Measurements from ENCODE around the gene ANKRA2. TPM values are rescaled to one million over a fixed set of nuclear protein-coding genes. Genes with fewer than 3 reads are reported as not detected.

The ANKRA2 gene
- total RNA-seq, 2 experiments from 2014 or later = 19.0 to 19.3 TPM

GRCh38 chr5:73591102-73591695 lies 25.8 kb upstream of the ANKRA2 start:
- DNase-seq = peak; percentile 77
- POLR2A ChIA-PET = no interaction called here
- H3K4me1 Mint-ChIP-seq = no peaks in the 10 kb centered on the region
- H3K36me3 Mint-ChIP-seq (ENCODE audit: low read depth) = no peaks in the 10 kb centered on the region
- CTCF ChIA-PET = interaction anchor here (0.7 to 1.7 kb wide), 7 partner anchors 14 to 1055 kb away, joined by 3 to 7 read pairs (median 4); no protein-coding TSS in a partner anchor
- H3K27me3 Mint-ChIP-seq = peaks cover 2% of the 10 kb centered on the region
- H3K27ac Mint-ChIP-seq = no peak overlapping the region
- no peaks in the 10 kb centered on the region for H3K9me3 Mint-ChIP-seq
- no peak overlapping the region for H3K4me3 Mint-ChIP-seq

- H3K27ac Mint-ChIP-seq = no peak overlapping the region
- no peaks in the 10 kb centered on the region for H3K9me3 Mint-ChIP-seq
- no peaks in the 10 kb centered on the region for H3K4me1 Mint-ChIP-seq
- H3K4me3 Mint-ChIP-seq = no peak overlapping the region
- H3K36me3 Mint-ChIP-seq (ENCODE audit: low read depth) = no peaks in the 10 kb centered on the region
- CTCF ChIA-PET = interaction anchor here (1.2 to 1.6 kb wide), 2 partner anchors 11 to 205 kb away, joined by 5 to 6 read pairs; no protein-coding TSS in a partner anchor
- POLR2A ChIA-PET = no interaction called here
- H3K27me3 Mint-ChIP-seq = peaks cover 2% of the 10 kb centered on the region
- DNase-seq = no peak
Observed at GRCh38 chr5:73587923-73588322, 22.5 kb upstream of the ANKRA2 start.

- H3K4me3 Mint-ChIP-seq = no peak overlapping the region
- H3K27me3 Mint-ChIP-seq = no peaks in the 10 kb centered on the region
- POLR2A ChIA-PET = no interaction called here
- no peaks in the 10 kb centered on the region for H3K9me3 Mint-ChIP-seq
- no peaks in the 10 kb centered on the region for H3K4me1 Mint-ChIP-seq
- no peak for DNase-seq
- H3K36me3 Mint-ChIP-seq (ENCODE audit: low read depth) = peaks cover 19% of the 10 kb centered on the region
- H3K27ac Mint-ChIP-seq = no peak overlapping the region
- CTCF ChIA-PET = interaction anchor here (1.2 kb wide), 1 partner anchor 45 kb away, joined by 4 read pairs; no protein-coding TSS in a partner anchor
Observed at GRCh38 chr5:73582285-73583145, 17.1 kb upstream of the ANKRA2 start.

GRCh38 chr5:73565969-73566547 lies 619 bp upstream of the ANKRA2 start:
- Mint-ChIP-seq H3K9me3 (no peaks in the 10 kb centered on the region), H3K27ac (peak overlapping the region; percentile 99), H3K36me3 (ENCODE audit: low read depth) (peaks cover 19% of the 10 kb centered on the region), H3K27me3 (no peaks in the 10 kb centered on the region), H3K4me3 (peak overlapping the region; percentile 93), H3K4me1 (peaks cover 33% of the 10 kb centered on the region)
- ChIA-PET CTCF (no interaction called here), POLR2A (no interaction called here)
- DNase-seq = no peak

GRCh38 chr5:73564675-73565074 lies 764 bp downstream of the ANKRA2 start:
- POLR2A ChIA-PET = interaction anchor here (0.6 kb wide), 1 partner anchor 21 kb away, joined by 3 read pairs; no protein-coding TSS in a partner anchor
- CTCF ChIA-PET = interaction anchor here (0.7 to 0.9 kb wide), 3 partner anchors 26 to 66 kb away, joined by 3 to 6 read pairs (median 3); partner anchors contain the start of gene BTF3
- peak; percentile 30 for DNase-seq
- no peaks in the 10 kb centered on the region for H3K9me3 Mint-ChIP-seq
- peaks cover 14% of the 10 kb centered on the region for H3K36me3 Mint-ChIP-seq (ENCODE audit: low read depth)
- no peaks in the 10 kb centered on the region for H3K27me3 Mint-ChIP-seq
- peak overlapping the region; percentile 93 for H3K4me3 Mint-ChIP-seq
- H3K27ac Mint-ChIP-seq = peak overlapping the region; percentile 99
- H3K4me1 Mint-ChIP-seq = peaks cover 36% of the 10 kb centered on the region

GRCh38 chr5:73564018-73564417 lies 1.4 kb downstream of the ANKRA2 start:
- Mint-ChIP-seq H3K9me3 (no peaks in the 10 kb centered on the region), H3K27ac (peak overlapping the region; percentile 99), H3K36me3 (ENCODE audit: low read depth) (peaks cover 11% of the 10 kb centered on the region), H3K4me3 (peak overlapping the region; percentile 93), H3K4me1 (peaks cover 36% of the 10 kb centered on the region), H3K27me3 (no peaks in the 10 kb centered on the region)
- POLR2A ChIA-PET = no interaction called here
- CTCF ChIA-PET = interaction anchor here (0.9 kb wide), 1 partner anchor 27 kb away, joined by 6 read pairs; no protein-coding TSS in a partner anchor
- DNase-seq = no peak

- no peak for DNase-seq
- no peak overlapping the region for H3K4me3 Mint-ChIP-seq
- H3K4me1 Mint-ChIP-seq = peaks cover 17% of the 10 kb centered on the region
- no peak overlapping the region for H3K27ac Mint-ChIP-seq
- CTCF ChIA-PET = interaction anchor here (0.6 to 1.3 kb wide), 2 partner anchors 11 to 172 kb away, joined by 3 to 4 read pairs; no protein-coding TSS in a partner anchor
- no peaks in the 10 kb centered on the region for H3K9me3 Mint-ChIP-seq
- POLR2A ChIA-PET = no interaction called here
- peaks cover 25% of the 10 kb centered on the region for H3K36me3 Mint-ChIP-seq (ENCODE audit: low read depth)
- no peaks in the 10 kb centered on the region for H3K27me3 Mint-ChIP-seq
Observed at GRCh38 chr5:73558950-73559349, 6.5 kb downstream of the ANKRA2 start.

GRCh38 chr5:73552642-73553041 lies 12.8 kb downstream of the ANKRA2 start:
- POLR2A ChIA-PET = no interaction called here
- H3K4me3 Mint-ChIP-seq = no peak overlapping the region
- no peak overlapping the region for H3K27ac Mint-ChIP-seq
- CTCF ChIA-PET = no interaction called here
- no peaks in the 10 kb centered on the region for H3K4me1 Mint-ChIP-seq
- H3K36me3 Mint-ChIP-seq (ENCODE audit: low read depth) = peaks cover 17% of the 10 kb centered on the region
- no peaks in the 10 kb centered on the region for H3K9me3 Mint-ChIP-seq
- no peak for DNase-seq
- peaks cover 3% of the 10 kb centered on the region for H3K27me3 Mint-ChIP-seq

- Mint-ChIP-seq H3K36me3 (ENCODE audit: low read depth) (peaks cover 13% of the 10 kb centered on the region), H3K4me1 (no peaks in the 10 kb centered on the region), H3K9me3 (no peaks in the 10 kb centered on the region), H3K27me3 (peaks cover 7% of the 10 kb centered on the region), H3K27ac (no peak overlapping the region), H3K4me3 (no peak overlapping the region)
- no peak for DNase-seq
- CTCF ChIA-PET = no interaction called here
- POLR2A ChIA-PET = interaction anchor here (0.7 kb wide), 1 partner anchor 10 kb away, joined by 3 read pairs; no protein-coding TSS in a partner anchor
Observed at GRCh38 chr5:73550016-73550415, 15.4 kb downstream of the ANKRA2 start.

GRCh38 chr5:73545403-73545779 lies 20.0 kb downstream of the ANKRA2 start:
- peaks cover 10% of the 10 kb centered on the region for H3K27me3 Mint-ChIP-seq
- peaks cover 13% of the 10 kb centered on the region for H3K4me1 Mint-ChIP-seq
- no peak overlapping the region for H3K27ac Mint-ChIP-seq
- CTCF ChIA-PET = no interaction called here
- no peak for DNase-seq
- no peak overlapping the region for H3K4me3 Mint-ChIP-seq
- POLR2A ChIA-PET = no interaction called here
- H3K36me3 Mint-ChIP-seq (ENCODE audit: low read depth) = no peaks in the 10 kb centered on the region
- H3K9me3 Mint-ChIP-seq = no peaks in the 10 kb centered on the region

GRCh38 chr5:73544429-73545402 lies 20.7 kb downstream of the ANKRA2 start:
- CTCF ChIA-PET = interaction anchor here (1.2 kb wide), 1 partner anchor 15 kb away, joined by 3 read pairs; no protein-coding TSS in a partner anchor
- DNase-seq = no peak
- POLR2A ChIA-PET = interaction anchor here (0.6 kb wide), 1 partner anchor 20 kb away, joined by 3 read pairs; no protein-coding TSS in a partner anchor
- H3K4me1 Mint-ChIP-seq = peaks cover 15% of the 10 kb centered on the region
- H3K27ac Mint-ChIP-seq = no peak overlapping the region
- no peaks in the 10 kb centered on the region for H3K36me3 Mint-ChIP-seq (ENCODE audit: low read depth)
- peaks cover 11% of the 10 kb centered on the region for H3K27me3 Mint-ChIP-seq
- no peaks in the 10 kb centered on the region for H3K9me3 Mint-ChIP-seq
- no peak overlapping the region for H3K4me3 Mint-ChIP-seq

GRCh38 chr5:73542020-73542419 lies 23.4 kb downstream of the ANKRA2 start:
- DNase-seq = no peak
- Mint-ChIP-seq H3K27me3 (peaks cover 12% of the 10 kb centered on the region), H3K4me1 (peaks cover 15% of the 10 kb centered on the region), H3K4me3 (no peak overlapping the region), H3K36me3 (ENCODE audit: low read depth) (no peaks in the 10 kb centered on the region), H3K9me3 (no peaks in the 10 kb centered on the region), H3K27ac (no peak overlapping the region)
- POLR2A ChIA-PET = no interaction called here
- CTCF ChIA-PET = interaction anchor here (0.6 to 1.3 kb wide), 4 partner anchors 22 to 510 kb away, joined by 3 to 4 read pairs (median 3); no protein-coding TSS in a partner anchor

Measured in activated CD4-positive, alpha-beta T cell treated with anti-CD3 and anti-CD28 coated beads, Interleukin-2, amount 10 ng/mL, durations not matched to agents 7 days and 5 days (primary cell).